ENCODE measurements around the gene DNAJB12.
A peak's percentile ranks its signal among the peaks of the same experiment; 100 is the strongest.
"Not testable (repeated sequence)": the region's sequence is repeated elsewhere in the genome, so short reads cannot be mapped to it uniquely, and the experiment has no call there.

Gene DNAJB12

DNA sequence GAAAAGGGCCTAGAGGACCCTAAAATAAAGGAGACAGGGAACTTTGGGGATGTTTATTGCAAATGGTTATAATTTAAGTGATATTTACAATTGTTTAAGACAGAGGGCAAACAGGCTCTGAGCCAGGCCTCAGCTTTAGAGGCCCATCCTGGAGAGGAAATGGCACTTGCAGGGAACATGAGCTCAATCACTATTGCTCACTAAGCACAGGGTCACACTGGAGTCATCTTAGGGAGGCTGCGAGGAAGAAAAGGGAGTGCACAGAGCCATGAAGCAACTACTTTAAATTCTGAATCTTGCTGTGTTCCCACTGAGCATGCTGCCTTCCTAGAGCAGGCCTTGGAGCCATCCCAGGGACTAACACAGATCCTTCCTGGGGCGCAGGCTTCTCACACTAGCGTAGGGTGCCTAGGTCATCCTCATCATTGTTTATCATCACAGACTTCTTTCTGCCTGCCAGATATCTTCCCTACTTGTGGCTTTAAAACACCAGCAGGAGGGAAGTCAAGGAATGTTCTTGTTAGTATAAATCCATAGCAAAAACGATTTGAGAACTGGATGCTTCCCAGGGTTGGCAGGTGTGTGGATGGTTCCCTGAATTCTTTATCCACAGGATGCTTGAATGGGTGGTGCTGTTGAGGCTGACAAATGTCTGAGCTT lies 12.7 kb upstream of the DNAJB12 start:
- DNase-seq (ENCODE audit: insufficient read length, low spot score) (no peak), FAIRE-seq (no peak)
- no peak for TF ChIP-seq POLR2A (IDR thresholded peaks at IDR 0.05; ENCODE audit: low read depth, low read length)

DNA sequence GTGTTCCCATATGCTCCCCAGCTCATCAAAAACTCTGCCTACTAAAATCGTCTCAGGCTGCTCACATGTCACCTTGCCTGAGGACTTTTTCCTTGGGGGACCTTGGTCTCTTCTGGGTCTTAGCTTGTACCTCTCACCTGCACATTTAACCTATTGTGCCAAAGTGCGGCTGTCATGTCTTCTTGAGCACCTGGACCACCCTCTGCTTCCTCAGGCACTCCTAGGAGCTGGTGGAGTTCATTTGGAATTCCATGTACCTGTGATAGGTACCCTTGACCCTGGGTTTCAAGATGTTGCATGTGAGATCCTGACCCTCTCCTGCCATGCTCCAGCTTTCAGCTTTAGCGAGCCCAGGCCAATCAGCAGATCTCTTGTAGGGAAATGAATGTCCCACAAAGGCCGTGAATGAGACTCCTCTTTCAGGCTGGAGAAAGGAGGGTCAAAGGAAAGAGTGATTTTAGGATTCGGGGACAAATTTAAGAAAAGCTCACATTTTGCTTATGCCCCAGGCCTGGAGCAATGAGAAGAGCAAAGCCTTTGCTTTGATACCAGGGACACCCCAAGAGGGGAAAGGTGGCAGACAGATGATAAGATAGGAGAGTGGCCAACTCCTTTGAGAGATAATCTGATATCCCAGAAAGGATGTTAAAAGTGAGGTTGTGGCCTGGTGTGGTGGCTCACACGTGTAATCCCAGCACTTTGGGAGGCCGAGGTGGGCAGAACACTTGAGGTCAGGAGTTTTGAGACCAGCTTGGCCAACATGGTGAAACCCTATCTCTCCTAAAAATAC lies 10.6 kb upstream of the DNAJB12 start:
- DNase-seq (ENCODE audit: insufficient read length, low spot score) (no peak), FAIRE-seq (no peak)
- no peak for TF ChIP-seq POLR2A (IDR thresholded peaks at IDR 0.05; ENCODE audit: low read depth, low read length)

DNA sequence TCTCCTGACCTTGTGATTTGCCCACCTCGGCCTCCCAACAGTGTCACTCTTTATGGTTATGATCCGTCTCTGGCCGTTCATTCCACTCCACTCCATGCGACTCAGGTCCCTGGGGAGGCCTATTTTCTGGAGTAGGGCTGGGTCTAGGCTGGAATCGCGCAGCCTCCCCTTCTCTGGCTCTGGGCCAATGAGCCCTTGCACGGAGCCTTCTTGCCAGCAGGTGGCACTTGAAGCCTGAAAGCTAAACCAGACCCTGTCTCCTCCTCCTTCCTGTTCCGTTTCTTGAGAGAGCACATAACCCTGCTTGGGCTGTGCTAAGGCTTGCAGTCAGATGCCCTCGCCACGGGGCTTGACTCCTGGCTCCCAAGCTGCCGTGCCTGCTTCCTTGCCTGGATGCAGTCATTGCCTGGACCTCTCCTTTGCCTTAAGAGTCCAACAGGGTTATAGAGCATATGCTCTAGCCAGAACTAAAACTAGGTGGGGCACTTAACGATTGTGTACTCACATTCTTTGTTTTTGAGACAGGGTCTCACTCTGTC lies 9.6 kb upstream of the DNAJB12 start:
- no peak for TF ChIP-seq POLR2A (IDR thresholded peaks at IDR 0.05; ENCODE audit: low read depth, low read length)
- FAIRE-seq = peak; percentile 93
- peak; percentile 88 for DNase-seq (ENCODE audit: insufficient read length, low spot score)

DNA sequence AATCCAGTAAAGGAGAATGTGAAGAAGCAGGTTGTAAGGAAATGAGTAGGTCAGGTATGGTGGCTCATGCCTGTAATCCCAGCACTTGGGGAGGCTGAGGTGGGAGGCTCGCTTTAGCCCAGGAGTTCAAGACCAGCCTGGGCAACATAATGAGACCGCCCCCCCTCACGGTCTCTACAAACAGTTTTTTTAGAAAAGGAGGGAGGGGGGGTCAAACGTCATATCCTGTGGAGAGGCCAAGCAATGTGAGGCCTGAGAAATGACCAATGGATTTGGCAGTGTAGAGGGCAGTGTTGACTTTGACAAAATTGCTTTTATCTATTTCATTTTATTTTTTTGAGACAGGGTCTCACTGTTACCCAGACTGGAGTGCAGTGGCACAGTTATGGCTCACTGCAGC lies 2.3 kb upstream of the DNAJB12 start:
- FAIRE-seq (no peak), DNase-seq (ENCODE audit: insufficient read length, low spot score) (no peak)
- TF ChIP-seq POLR2A (IDR thresholded peaks at IDR 0.05; ENCODE audit: low read depth, low read length) = no peak

- TF ChIP-seq POLR2A (IDR thresholded peaks at IDR 0.05; ENCODE audit: low read depth, low read length) = no peak
- FAIRE-seq = no peak
These were observed 1.4 kb upstream of the DNAJB12 start for GRCh38 chr10:72356115-72356514.

DNA sequence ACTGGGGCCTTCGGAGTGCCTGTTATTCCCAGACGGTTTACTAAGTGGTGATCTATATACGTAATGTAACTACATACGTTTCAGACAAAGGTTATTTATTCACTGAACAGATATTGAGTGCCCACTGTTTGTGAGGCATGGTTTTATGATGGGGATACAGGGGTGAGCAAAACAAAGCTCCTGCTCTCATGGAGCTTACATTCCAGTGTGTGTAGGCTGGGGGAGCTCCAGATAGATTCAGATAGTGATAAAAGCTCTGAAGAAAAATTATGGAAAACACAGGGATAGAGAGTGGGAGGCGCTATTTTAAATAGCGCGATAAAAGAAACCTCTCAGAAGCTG lies 466 bp upstream of the DNAJB12 start:
- FAIRE-seq (no peak), DNase-seq (ENCODE audit: insufficient read length, low spot score) (no peak)
- TF ChIP-seq POLR2A (IDR thresholded peaks at IDR 0.05; ENCODE audit: low read depth, low read length) = no peak

More at GRCh38 chr10:72356115-72356514, 1.4 kb upstream of the DNAJB12 start:
- DNase-seq (ENCODE audit: insufficient read length, low spot score) = no peak

DNA sequence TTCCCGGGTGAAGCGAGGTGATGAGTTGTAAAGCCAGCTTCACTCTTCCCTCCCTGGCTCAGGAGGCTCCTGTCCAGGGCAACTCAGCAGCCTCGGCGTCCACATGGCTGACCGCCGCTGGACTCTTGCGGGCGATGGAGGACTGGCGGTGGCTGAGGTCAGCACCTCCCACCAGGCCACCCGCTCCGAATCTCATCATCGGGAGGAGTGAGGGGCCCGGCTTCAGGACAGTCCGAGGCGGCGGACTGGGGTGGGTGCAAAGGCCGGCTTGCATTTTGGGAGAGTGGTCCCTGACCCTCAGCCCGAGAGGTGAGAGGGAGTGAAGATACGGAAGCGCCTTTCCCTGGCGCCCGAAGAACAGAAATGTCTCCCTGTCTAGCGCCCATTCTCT lies 759 bp downstream of the DNAJB12 start:
- peak; percentile 53 for DNase-seq (ENCODE audit: insufficient read length, low spot score)
- FAIRE-seq = no peak
- no peak for TF ChIP-seq POLR2A (IDR thresholded peaks at IDR 0.05; ENCODE audit: low read depth, low read length)

GRCh38 chr10:72353028-72353964 lies 1.4 kb downstream of the DNAJB12 start:
- no peak for DNase-seq (ENCODE audit: insufficient read length, low spot score)
- TF ChIP-seq POLR2A (IDR thresholded peaks at IDR 0.05; ENCODE audit: low read depth, low read length) = no peak
- no peak for FAIRE-seq

DNA sequence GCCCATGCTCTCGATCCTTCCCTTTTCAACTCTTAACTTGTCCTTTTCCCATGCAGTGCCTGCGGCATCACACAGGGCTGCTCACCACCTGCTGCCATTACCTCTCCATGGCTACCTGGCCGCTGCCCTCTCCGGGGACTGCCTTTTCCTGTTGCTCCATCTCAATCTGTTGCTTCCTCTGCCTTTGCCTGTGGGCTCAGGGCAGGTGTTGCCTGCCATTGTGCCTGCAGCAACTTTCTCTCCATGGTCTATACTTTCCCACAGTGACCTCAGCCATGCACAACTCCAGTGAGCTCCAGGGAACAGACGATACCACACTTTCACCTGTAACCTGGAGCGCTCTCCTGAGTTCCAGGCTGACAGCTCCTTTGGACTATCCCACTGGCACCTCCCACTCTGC lies 3.2 kb downstream of the DNAJB12 start:
- no peak for TF ChIP-seq POLR2A (IDR thresholded peaks at IDR 0.05; ENCODE audit: low read depth, low read length)
- DNase-seq (ENCODE audit: insufficient read length, low spot score) = no peak
- no peak for FAIRE-seq

DNA sequence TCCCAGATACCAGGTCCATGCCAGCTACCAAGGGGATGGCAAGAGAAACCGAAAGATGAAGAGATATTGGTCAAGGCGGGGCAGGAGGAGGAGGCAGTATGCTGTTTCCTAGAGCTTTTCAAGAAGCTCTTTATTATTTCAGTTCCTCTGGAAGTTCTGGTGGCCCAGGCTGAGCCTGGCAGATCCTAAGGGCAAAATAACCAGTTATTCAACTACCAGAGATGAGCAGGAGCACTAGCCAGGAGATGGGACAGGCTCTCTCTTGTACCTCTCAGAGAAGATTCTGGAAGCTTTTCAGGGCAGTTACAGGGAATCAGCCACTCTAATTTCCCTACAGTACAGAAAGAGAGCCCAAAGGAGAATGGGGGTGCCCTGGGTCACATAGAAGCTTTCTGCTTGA lies 5.3 kb downstream of the DNAJB12 start:
- no peak for TF ChIP-seq POLR2A (IDR thresholded peaks at IDR 0.05; ENCODE audit: low read depth, low read length)
- FAIRE-seq (no peak), DNase-seq (ENCODE audit: insufficient read length, low spot score) (no peak)

DNA sequence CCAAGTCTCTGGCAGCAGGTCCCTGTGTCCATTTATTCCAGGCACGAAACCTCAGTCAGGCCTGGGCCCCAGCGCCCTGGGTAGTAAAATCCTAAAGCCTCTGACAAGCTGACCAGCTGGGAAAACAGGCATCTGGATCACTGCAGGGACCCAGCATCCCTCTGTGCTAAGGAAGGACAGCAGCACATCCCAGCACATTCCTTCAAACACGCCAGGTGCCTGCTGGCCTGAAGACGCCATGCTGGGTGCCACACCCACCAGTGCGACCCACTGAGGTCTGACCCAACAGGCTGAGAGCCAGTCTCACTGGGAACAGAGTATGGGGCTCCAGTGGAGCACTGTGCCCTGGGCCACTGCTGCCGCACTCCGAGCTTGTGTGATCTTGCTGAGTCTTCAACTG lies 6.4 kb downstream of the DNAJB12 start:
- DNase-seq (ENCODE audit: insufficient read length, low spot score) = no peak
- FAIRE-seq = no peak
- TF ChIP-seq POLR2A (IDR thresholded peaks at IDR 0.05; ENCODE audit: low read depth, low read length) = no peak

- not testable (repeated sequence) for DNase-seq (ENCODE audit: insufficient read length, low spot score); FAIRE-seq
These were observed 8.6 kb downstream of the DNAJB12 start for GRCh38 chr10:72346117-72346516.

GRCh38 chr10:72344932-72345331 lies 9.8 kb downstream of the DNAJB12 start:
- TF ChIP-seq POLR2A (IDR thresholded peaks at IDR 0.05; ENCODE audit: low read depth, low read length) = no peak
- DNase-seq (ENCODE audit: insufficient read length, low spot score) (no peak), FAIRE-seq (no peak)

DNA sequence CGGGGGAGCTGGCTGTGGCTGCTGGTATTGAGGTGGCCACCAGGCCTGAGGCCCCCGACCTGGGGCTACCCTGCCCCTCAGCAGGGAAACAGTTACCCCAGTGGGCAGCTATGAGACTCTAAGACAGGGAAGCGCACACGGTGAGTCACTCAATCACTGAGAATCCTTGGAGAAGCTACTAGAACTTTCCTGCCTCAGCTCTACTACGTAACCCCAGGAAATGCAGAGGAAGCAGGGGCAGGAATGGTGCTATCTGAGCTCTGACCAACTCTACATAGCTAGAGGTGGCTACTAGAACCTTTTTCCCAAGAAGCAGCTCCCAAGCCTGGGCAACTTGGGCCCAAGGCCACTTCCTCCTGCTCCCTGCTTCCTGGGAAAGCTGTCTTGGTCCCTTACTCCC lies 11.8 kb downstream of the DNAJB12 start:
- DNase-seq (ENCODE audit: insufficient read length, low spot score) (no peak), FAIRE-seq (no peak)
- TF ChIP-seq POLR2A (IDR thresholded peaks at IDR 0.05; ENCODE audit: low read depth, low read length) = no peak
